ENCODE results near the gene EIF4A2.
"Not testable (repeated sequence)": the region's sequence is repeated elsewhere in the genome, so short reads cannot be mapped to it uniquely, and the experiment has no call there.

EIF4A2 gene

DNA sequence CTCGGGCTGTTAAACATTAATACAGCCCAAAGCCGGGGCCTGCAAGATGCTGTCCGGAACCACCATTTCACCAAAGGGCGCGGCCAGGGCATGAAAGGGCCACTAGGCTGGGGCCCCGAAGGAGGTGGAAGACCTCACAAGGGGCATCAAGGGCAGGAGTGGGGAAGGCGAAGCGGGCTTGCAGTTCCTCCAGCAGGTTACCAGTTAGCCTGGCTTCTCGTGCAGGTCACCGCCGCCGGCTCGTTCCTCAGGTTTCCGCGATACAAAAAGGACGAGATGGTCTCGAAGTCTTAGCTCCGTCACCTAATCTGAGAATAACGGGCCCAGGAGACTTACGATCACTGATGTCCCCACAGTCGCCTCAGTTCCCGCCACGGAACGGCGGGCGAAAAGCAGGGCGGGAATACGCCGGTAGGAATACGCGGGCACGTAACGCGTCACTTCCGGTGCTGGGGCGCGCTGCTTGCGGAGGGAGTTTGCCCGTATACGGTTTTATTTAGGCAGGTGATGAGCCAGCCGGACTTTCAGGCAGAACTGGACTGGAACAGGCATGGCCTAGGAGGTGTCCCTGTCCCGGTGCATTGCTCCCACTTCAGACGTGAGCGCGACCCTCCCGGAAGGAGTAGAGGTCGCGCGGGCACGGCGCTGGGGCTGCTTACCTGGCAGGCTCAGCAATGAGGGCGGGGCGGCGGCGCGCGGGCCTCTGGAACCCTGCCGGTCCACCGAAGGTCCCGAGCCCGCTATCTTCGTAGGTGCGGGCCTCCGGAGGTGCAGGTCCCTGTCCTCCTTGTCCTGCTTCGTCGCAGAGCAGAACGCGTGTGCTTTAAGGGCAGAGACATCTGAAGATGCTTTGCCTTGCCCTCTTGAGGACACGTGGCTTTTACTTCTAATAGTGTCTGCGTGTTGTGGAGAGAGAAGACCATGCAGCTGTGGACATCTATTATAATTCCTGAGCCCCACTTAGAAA is 23.0 kb downstream of the EIF4A2 start, which contains the start of gene RFC4:
TSS of gene RFC4 (minus strand) at position 394 of the 967 bp plus-strand sequence. CDS start 1,769 bp downstream, outside the sequence.
- DNase-seq (ENCODE audit: low read depth): peak; percentile 60
- H3K4me3 ChIP-seq (ENCODE audit: low read depth, low read length): peak within 1 kb of the TSS; percentile 87
- TF ChIP-seq, protein P1, sequence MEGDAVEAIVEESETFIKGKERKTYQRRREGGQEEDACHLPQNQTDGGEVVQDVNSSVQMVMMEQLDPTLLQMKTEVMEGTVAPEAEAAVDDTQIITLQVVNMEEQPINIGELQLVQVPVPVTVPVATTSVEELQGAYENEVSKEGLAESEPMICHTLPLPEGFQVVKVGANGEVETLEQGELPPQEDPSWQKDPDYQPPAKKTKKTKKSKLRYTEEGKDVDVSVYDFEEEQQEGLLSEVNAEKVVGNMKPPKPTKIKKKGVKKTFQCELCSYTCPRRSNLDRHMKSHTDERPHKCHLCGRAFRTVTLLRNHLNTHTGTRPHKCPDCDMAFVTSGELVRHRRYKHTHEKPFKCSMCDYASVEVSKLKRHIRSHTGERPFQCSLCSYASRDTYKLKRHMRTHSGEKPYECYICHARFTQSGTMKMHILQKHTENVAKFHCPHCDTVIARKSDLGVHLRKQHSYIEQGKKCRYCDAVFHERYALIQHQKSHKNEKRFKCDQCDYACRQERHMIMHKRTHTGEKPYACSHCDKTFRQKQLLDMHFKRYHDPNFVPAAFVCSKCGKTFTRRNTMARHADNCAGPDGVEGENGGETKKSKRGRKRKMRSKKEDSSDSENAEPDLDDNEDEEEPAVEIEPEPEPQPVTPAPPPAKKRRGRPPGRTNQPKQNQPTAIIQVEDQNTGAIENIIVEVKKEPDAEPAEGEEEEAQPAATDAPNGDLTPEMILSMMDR (conservative IDR thresholded peaks at IDR 0.05; ENCODE audit: low read depth, low read length): no peak

DNA sequence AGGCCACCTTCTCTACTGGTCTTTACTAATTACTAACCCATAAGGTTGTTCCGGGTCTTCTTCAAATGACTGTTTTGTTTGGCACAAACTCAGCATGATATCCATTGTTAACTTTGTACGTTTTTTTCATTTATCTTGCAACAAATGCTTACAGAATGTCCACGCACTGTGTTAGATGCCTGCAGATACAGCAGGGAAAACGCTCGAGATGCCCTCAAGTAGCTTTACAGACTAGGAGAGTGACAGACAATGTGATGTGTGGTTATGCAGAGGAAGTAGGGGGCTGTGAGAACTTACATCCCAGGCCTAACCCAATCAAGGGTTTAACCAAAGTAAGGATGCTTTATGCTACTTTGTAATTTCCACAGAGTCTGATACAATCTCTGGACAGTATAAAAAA is 23.9 kb downstream of the EIF4A2 start:
- H3K4me3 ChIP-seq (ENCODE audit: low read depth, low read length): peak overlapping the region; percentile 87
- no peak for DNase-seq (ENCODE audit: low read depth)
- TF ChIP-seq, protein P1 (conservative IDR thresholded peaks at IDR 0.05; ENCODE audit: low read depth, low read length): no peak

DNA sequence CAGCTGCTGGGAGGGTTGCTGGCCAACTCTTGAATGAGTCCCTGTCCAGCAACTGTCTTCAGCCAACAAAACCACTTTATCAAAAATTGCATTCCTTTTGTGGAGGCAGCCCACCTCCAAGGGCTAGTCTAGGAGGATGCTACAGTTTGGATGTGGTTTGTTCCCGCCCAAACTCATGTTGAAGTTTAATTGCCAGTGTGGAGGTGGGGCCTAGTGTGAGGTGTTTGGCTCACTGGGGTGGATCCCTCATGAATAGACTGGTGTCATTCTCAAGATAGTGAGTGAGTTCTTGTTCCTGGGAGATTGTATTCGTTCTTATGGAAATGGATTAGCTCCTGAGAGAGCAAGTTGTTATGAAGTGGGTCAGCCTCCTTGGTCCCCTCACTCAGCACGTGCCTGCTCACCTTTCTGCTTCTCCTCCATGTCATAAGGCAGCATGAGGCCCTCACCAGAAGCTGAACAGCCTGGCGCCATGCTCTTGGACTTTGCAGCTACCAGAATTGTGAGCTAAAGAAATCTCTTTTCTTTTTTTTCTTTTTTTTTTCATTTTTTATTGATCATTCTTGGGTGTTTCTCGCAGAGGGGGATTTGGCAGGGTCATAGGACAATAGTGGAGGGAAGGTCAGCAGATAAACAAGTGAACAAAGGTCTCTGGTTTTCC is 27.1 kb downstream of the EIF4A2 start:
- no peak for DNase-seq (ENCODE audit: low read depth)
- no peak overlapping the region for H3K4me3 ChIP-seq (ENCODE audit: low read depth, low read length)
- TF ChIP-seq, protein P1 (conservative IDR thresholded peaks at IDR 0.05; ENCODE audit: low read depth, low read length): no peak

DNA sequence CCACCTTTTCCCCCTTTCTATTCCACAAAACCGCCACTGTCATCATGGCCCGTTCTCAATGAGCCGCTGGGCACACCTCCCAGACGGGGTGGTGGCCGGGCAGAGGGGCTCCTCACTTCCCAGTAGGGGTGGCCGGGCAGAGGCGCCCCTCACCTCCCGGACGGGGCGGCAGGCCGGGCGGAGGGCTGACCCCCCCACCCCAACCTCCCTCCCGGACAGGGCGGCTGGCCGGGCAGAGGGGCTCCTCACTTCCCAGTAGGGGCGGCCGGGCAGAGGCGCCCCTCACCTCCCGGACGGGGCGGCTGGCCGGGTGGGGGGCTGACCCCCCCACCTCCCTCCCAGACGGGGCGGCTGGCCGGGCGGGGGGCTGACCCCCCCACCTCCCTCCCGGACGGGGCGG is 27.9 kb downstream of the EIF4A2 start:
- DNase-seq (ENCODE audit: low read depth); H3K4me3 ChIP-seq (ENCODE audit: low read depth, low read length): not testable (repeated sequence)

DNA sequence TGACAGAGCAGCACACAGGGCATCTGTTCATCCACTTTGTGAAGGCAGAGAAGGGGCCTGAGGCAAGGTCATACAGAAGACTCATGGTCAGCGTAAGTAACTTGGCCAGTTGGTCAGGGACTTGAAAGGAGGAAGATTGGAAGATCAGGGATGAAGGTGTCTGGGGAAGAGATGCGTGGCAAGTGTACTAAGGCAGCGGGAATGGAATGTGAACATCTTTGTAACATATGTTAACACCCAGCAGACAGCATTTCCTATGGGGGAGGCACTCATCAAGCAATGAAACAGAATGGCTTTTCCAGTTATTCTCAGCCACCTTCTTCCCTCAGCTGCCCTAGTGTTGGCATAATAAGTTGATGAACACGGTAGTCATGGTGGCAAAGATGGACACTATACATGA is 30.7 kb downstream of the EIF4A2 start:
- TF ChIP-seq, protein P1 (conservative IDR thresholded peaks at IDR 0.05; ENCODE audit: low read depth, low read length): no peak
- no peak for DNase-seq (ENCODE audit: low read depth)
- H3K4me3 ChIP-seq (ENCODE audit: low read depth, low read length): no peak overlapping the region

DNA sequence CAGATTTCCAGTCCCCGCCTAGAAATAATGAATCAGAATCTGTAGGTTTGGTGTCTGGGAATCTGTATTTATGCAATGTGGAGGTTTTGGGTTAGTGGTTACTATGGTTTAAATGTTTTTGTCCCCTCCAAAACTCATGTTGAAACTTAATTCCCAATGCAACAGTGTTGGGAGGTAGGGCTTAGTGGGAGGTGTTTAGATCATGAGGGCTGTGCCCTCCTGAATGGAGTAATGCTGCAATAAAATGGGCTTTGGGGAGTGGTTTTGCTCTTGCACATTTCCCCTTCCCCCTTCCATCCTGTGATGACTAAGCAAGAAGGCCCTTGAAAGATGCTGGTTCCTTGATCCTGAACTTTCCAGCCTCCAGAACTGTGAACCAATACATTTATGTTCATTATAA is 32.1 kb downstream of the EIF4A2 start:
- TF ChIP-seq, protein P1 (conservative IDR thresholded peaks at IDR 0.05; ENCODE audit: low read depth, low read length): no peak
- no peak overlapping the region for H3K4me3 ChIP-seq (ENCODE audit: low read depth, low read length)
- DNase-seq (ENCODE audit: low read depth): peak; percentile 70

DNA sequence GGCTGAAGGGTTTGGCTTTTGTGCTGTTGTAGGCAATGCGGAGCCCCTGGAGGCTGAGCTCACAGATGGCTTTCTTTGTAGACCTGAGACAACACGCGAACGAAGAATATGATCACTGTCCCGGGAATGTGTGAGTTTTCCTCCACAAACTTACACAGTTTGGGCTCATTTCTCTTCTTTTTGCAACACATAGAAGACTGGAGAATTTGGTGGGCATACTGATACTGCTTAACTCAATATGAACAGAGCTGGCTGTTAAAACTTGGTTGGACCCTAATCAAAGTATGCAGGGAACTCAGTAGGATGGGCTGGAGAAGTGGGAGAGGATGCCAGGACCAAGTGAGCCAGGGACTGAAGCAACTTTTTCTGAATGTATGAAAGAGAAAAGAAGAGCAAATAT is 35.1 kb downstream of the EIF4A2 start:
- DNase-seq (ENCODE audit: low read depth): no peak
- TF ChIP-seq, protein P1 (conservative IDR thresholded peaks at IDR 0.05; ENCODE audit: low read depth, low read length): no peak
- no peak overlapping the region for H3K4me3 ChIP-seq (ENCODE audit: low read depth, low read length)
